Epithelial cell of proximal tubule (primary cell): ENCODE measurements around the gene MICALL1. TPM values are rescaled to one million over a fixed set of nuclear protein-coding genes. Genes with fewer than 3 reads are reported as not detected.

Experiments
- DNase-seq: peaks from one replicate; pipeline ENCODE4 v3.0.0-alpha.2; 2011; ENCODE audit warnings: low read depth
- H3K4me3 ChIP-seq: 2 replicates; pipeline ENCODE4 v1.5.1; 2011; ENCODE audit warnings: low read depth, mild to moderate bottlenecking, low read length
- CTCF ChIP-seq: conservative IDR thresholded peaks from 2 replicates; pipeline ENCODE4 v1.5.1; 2012; ENCODE audit warnings: low read depth, mild to moderate bottlenecking, low read length
- total RNA-seq: library from RNA; depleted of rRNA; stranded (reverse); fragments of >200 nt; gene quantifications from 2 replicates; pipeline ENCODE4 v1.2.3, GENCODE V29; 2015

Gene MICALL1
- total RNA-seq, 1 donor from 2014 or later = 74.8 TPM

GRCh38 chr22:37982151-37982785, 76.2 kb downstream of the MICALL1 start:
- TF ChIP-seq CTCF = no peak
- no peak for DNase-seq
- no peak overlapping the region for H3K4me3 ChIP-seq

GRCh38 chr22:37982938-37983859, 77.1 kb downstream of the MICALL1 start:
- no peak for DNase-seq
- no peak overlapping the region for H3K4me3 ChIP-seq
- peak; percentile 33 for TF ChIP-seq CTCF

GRCh38 chr22:37983860-37984791, 78.0 kb downstream of the MICALL1 start, which contains the start of gene SOX10:
SOX10 (minus strand) TSS chr22:37984555; CDS start chr22:37983784, 771 bp downstream.
- DNase-seq = no peak
- H3K4me3 ChIP-seq = no peak within 1 kb of the TSS
- TF ChIP-seq CTCF = no peak

GRCh38 chr22:37985050-37985585, 79.0 kb downstream of the MICALL1 start:
- TF ChIP-seq CTCF = no peak
- DNase-seq = no peak

GRCh38 chr22:37985751-37986281, 79.7 kb downstream of the MICALL1 start:
- H3K4me3 ChIP-seq = no peak overlapping the region
- DNase-seq = no peak
- TF ChIP-seq CTCF = no peak

More at GRCh38 chr22:37985050-37985585, 79.0 kb downstream of the MICALL1 start:
- H3K4me3 ChIP-seq = no peak overlapping the region

GRCh38 chr22:37986371-37986770, 80.3 kb downstream of the MICALL1 start:
- TF ChIP-seq CTCF = no peak
- no peak for DNase-seq
- H3K4me3 ChIP-seq = no peak overlapping the region
